Measurements from ENCODE around the gene AGBL4.
A peak's percentile ranks its signal among the peaks of the same experiment; 100 is the strongest.

The AGBL4 gene

DNA sequence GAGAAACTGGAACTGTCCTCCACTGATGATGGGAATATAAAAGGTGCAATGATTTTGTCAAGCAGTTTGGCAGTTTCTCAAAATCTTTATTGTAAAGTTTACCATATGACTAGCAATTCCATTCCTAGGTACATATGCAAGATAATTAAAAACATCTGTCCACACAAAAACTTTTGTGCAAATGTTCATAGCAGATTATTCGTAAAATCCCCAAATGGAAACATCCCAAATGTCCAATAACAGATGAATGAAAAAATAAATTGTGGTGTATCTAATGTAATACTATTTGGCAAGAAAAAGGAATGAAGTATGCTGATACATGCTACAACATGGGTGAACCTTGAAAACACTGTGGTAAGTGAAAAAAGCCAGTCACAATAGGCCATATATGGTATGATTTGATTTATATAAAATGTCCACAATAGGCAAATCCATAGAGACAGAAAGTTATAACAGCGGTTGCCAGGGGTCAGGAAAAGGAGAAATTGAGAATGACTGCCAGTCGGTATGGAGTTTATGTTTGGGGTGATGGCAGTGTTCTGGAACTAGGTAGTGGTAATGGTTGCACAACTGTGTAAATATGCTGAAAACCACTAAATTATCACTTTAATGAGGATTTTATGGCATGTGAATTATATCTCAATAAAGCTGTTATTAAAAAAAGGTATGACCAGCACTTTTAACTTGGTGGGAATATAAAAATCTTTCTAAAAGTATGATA is 1165.4 kb downstream of the AGBL4 start:
- no peak for DNase-seq (ENCODE audit: low read depth)
- no peak overlapping the region for H3K4me3 ChIP-seq (ENCODE audit: low read length)
- TF ChIP-seq CTCF (IDR thresholded peaks at IDR 0.05; ENCODE audit: insufficient read depth, low read depth, low read length, missing control alignments), result no peak

DNA sequence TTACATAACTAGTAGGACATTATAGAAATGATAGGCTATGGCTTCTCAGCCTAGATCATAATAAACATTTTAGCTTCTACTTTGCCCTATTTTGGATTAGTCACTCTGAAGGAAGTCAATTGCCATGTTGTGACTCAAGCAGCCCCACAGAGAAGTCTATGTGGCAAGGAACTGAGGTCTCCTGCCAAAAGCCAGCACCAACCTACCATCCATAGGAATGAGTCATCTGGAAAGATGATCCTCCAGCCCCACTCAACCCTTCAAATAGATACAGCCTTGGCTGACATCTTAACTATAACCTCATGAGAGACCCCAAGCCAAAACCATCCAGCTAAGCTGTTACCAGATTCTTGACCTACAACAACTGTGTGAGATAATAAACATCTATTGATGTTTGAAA is 1170.7 kb downstream of the AGBL4 start:
- no peak for TF ChIP-seq CTCF (IDR thresholded peaks at IDR 0.05; ENCODE audit: insufficient read depth, low read depth, low read length, missing control alignments)
- no peak overlapping the region for H3K4me3 ChIP-seq (ENCODE audit: low read length)
- DNase-seq (ENCODE audit: low read depth), result peak; percentile 90

- H3K4me3 ChIP-seq (ENCODE audit: low read length), result no peak overlapping the region
- no peak for DNase-seq (ENCODE audit: low read depth)
- TF ChIP-seq CTCF (IDR thresholded peaks at IDR 0.05; ENCODE audit: insufficient read depth, low read depth, low read length, missing control alignments), result no peak
Observed at GRCh38 chr1:48851638-48852037, 1172.1 kb downstream of the AGBL4 start.

DNA sequence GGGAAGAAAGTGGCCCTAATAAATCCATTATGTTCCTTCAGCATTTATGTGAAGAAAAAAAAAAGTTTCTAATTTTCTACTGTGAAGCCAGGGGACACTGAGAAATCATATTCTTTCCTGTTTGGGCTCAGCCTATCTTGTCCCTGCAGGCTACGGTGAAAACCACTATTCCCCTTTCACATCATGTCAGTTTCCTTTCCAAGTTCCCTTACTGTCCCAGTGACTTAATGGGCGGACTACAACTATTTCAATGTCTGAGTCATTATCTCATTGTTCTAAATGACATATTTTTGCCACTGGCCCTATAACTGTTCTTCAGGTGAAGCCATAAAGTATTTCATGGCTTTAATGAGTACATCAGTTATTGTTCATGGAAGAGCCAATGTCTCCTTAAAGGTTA is 1175.7 kb downstream of the AGBL4 start:
- TF ChIP-seq CTCF (IDR thresholded peaks at IDR 0.05; ENCODE audit: insufficient read depth, low read depth, low read length, missing control alignments), result no peak
- no peak overlapping the region for H3K4me3 ChIP-seq (ENCODE audit: low read length)
- DNase-seq (ENCODE audit: low read depth), result no peak

DNA sequence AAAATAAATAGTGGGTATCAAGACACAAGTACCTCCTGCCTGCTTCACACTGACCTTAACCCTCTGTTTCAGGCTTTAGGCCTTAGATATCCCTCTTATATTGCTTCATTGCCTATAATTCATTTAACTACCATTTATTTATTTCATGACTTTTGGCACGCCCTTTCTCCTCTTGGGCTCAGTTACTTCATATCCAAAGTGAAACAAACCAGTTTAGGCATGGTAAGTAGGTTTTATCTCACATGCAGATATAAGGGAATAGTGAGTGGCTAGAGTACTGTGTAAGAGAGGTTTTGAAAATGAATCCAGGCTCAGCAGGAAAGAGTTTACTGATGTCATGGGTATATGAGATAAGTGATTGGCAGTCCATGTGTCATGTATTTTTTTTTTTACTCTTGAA is 1177.3 kb downstream of the AGBL4 start:
- TF ChIP-seq CTCF (IDR thresholded peaks at IDR 0.05; ENCODE audit: insufficient read depth, low read depth, low read length, missing control alignments), result no peak
- no peak for DNase-seq (ENCODE audit: low read depth)
- no peak overlapping the region for H3K4me3 ChIP-seq (ENCODE audit: low read length)

DNA sequence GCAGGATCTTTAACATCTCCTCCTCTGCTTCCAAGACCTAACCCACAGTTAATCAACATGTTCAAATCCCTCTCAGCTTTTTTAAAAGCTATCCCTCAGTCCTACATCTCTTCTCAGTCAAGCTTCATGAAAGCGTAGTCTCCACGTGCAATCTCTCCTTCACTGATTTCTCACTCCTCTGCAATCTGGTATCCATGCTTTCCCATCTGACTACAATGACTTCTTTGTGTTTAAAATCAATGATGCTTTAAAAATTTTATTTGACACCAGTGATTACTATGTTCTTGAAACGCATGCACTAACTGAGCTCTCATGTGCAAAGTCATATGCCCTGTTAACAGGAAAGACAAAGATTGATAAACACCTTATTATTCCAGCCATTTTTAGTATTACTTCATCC is 1179.6 kb downstream of the AGBL4 start:
- no peak for DNase-seq (ENCODE audit: low read depth)
- no peak overlapping the region for H3K4me3 ChIP-seq (ENCODE audit: low read length)
- TF ChIP-seq CTCF (IDR thresholded peaks at IDR 0.05; ENCODE audit: insufficient read depth, low read depth, low read length, missing control alignments), result no peak

DNA sequence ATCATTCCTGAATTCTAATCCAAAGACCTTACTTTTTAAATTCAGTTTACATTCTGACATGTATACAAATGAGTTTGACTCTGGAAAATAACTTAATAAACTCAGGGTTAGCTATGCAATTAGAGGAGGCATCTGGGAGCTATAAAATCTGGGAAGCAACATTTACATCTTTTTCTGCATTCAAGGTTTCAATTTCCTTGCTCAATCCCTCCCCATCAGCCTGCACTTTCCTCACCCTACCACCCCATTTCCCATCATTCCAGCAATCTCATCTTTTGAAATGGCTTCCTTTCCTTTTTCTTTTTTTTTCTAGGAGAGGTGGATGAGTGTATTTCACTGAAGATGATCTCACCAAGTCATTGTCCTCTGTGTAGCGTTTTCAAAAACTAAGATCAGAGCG is 1181.8 kb downstream of the AGBL4 start:
- no peak for DNase-seq (ENCODE audit: low read depth)
- H3K4me3 ChIP-seq (ENCODE audit: low read length), result no peak overlapping the region
- TF ChIP-seq CTCF (IDR thresholded peaks at IDR 0.05; ENCODE audit: insufficient read depth, low read depth, low read length, missing control alignments), result no peak
